Left kidney (tissue), 2 donors: ENCODE data around the gene IL17C. TPM values are rescaled to one million over a fixed set of nuclear protein-coding genes. Genes with fewer than 3 reads are reported as not detected.

Experiments
- DNase-seq: peaks from one replicate; pipeline ENCODE4 v3.0.0-alpha.2; 2013
- polyA plus RNA-seq: library from polyadenylated mRNA; unstranded; fragments of 120-200 nt; gene quantifications from one replicate; pipeline ENCODE4 v1.2.1, GENCODE V29; 2013; ENCODE audit not compliant: insufficient read length

IL17C gene
- polyA plus RNA-seq, 1 donor: 0.13 TPM

DNA sequence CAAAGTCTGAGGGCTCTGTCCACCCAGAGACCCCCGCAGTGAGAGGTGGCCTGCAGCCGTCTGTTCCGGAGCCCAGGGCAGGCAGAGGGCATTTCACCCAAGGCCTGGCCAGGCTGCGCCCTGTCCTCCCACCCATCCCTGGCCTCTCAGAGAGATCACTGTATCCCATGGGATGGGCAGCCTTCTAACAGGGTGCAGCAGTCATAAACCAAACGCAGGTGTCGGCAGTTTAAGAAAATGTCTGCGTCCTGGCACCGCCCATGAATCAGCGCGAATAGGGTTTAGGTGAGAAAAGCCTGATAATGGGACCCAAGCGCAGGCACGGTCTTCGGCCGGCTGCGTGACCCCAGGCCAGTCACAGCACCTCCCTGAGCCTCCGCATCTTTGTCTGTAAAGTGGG lies 7.1 kb downstream of the IL17C start:
- no peak for DNase-seq

DNA sequence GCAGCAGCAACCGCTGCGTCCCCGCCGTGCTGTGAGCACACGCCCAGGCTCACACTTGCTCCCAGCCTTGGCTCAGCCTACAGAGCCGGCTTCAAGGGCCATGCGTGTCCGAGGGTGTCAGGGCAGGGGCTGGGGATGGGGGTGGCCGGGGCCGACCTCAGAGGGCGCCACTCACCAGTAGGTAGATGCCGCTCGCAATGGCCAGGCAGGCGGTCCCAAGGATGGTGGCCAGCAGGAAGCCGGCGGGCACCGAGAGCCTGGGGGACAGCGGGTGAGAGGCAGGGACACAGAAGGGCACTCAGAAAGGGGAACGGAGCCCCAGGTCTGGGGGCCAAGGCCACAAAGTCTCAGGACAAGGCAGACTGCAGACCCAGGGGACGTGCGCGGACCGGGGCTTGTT lies 7.6 kb downstream of the IL17C start:
- DNase-seq: no peak

DNA sequence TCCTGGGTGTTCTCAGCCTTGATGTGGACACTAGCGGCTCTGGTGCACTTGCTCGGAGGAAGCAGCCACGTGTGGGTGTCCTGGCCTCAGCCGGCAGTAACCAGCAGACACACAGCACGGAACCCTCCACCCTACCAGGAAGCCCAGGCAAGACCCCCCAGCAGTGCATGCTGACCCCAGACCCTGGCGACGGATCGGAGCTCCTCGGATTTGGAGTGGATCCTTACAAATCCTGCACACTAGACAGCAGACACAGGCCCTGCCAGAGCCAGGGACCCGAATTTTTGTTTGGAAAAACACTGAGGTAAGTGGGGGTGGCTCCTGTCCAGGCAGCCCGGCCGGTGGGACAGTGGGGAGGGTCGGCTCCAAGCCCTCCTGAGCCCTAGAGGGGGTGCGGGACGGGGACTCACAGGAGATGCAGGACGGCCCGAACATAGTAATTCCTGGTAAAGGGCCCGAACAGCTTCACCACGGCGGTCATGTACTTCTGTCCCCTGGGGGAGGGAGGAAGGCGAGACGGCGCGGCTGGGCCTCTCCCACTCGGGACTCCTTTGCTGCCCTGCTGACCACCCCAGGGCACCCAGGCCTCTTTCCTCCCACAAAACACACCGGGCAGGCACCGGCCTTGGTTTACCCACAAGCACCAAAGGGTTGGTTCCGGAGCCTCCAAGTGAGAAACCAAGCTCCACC lies 8.1 kb downstream of the IL17C start:
- DNase-seq: no peak

DNA sequence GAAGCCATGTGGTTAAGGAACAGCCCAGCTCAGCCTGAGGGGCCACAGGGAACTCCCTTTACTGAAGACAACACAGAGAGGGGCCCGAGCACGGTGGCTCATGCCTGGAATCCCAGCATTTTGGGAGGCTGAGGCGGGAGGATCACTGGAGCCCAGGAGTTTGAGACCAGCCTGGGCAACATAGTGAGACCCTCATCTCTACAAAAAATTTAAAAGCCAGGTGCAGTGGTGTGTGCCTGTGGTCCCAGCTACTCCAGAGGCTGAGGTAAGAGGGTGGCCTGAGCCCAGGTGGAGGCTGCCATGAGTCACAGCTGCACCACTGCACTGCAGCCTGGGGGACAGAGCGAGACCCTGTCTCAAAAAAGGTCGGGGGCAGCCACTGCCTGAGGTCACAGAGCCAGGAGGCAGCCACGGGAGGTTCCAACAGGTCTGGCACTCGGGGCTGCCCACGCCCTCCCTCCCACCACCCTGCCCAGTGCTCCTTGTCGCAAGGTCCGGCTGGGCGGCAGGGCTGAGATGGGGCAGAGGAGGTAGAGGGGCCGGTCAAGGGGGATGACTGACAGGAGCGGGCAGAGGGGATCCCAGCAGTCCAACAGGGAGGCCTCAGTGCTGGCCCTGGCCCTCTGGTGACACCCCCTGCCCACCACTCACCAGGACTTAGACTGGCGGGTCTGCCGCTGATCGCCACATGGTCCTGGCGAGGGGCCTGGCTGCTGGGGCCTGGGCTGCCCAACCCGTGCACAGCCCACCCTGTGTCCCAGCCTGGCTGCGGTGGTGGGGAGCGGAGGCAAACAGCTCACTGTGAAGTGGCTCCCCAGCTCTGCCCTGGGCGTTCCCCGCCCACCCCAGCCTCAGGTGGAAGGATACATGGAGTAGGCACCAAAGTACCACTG lies 9.1 kb downstream of the IL17C start:
- no peak for DNase-seq

DNA sequence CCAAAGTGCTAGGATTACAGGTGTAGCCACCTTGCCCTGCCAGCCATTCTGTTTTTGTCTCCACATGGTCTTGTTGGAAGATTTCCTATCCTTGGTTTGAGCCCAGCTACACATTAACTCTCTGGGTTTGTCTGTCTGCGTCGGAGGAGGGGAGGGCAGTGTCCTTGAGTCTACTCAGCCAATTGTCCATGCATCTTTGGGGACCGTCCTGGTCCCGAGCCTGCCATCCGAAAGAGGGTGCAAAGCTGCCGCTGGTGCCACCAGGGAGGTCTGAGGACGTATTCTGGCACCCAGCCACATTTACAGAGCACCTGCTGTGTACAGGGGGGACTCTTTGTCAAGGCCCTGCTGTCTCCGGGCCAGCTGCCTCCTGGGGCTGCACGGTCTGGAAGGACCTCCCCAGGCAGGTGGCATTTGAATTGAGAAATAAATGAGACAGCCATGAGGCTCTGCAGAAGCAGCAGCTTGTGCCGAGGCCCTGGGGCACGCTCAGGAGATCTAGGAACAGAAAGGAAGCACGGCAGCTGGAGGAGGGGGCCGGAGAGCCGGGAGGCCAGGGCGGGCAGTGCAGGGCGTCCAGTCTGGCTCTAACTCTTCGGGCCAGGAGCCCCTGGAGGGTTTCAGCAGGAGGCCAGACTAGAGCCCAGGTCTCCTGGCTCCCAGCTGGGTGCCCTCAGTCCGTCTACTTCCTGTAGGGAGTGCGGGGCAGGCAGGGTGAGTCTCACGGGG lies 11.0 kb downstream of the IL17C start:
- no peak for DNase-seq

DNA sequence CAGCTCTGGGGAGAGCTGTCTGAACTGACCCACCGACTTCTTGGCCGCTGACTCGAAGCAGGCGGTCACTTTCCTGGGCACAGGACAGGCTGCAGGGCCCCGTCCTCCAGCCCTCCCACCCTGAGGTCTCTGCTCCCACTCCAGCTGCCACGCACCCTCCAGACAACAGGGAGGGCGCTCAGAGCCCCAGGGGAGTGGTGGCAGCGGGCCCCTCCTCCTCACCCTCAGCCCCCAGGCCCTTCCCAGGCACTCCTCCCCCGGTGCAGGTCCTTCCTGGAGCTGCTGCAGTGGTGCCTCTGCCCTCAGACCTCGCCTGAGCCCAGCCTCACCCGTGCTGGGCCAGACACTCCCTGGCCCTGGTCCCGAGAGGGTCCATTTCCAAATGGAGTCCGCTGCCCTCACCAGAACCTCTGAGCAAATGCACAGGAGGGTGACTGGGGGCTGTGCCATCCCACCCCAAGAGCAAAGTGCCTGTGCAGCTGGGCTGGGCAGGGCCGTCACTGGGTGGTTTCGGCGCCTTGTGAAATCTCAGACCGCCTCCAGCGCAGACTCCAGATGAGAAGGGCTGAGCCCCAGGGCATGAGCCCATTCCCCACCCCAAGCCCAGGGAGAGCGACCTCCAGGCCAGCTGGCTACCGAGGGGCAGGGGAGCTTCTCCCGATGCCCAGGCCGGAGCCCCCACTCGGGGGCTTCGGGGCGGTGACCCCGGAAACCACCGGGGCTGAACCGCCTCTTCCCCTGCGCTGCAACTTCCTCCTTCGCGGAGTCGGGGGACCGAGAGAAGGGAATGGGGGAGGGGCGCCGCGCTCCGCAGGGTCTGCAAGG lies 11.8 kb downstream of the IL17C start:
- no peak for DNase-seq

DNA sequence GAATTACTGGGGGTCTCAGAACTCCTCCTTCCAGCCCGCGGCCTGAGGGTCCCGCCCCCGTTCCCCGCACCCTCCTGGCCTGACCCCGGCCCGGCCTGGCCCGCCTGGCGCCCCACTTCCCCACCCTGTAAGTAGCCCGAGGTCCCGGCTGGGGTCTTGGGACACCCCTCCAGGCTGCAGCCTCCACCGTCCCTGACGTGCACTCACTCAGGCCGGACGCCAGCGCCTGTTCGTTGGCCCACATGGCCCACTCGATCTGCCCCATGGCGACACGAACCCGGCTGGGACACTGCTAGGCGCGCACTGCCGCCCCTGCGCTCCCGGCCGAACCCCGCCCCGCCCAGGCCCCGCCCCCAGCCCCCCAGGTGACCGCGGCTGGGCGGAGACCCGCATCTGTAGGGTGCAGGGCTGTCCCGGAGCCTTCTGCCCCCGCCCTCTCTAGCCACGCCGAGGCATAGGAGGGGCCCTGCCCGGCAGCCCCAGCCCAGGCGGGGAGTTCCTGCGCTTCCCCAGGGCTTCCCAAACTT lies 12.4 kb downstream of the IL17C start, which contains the start of gene CYBA:
Gene CYBA (minus strand): TSS at position 305 of the 527 bp plus-strand sequence. CDS start 40 bp downstream, at position 265.
- DNase-seq: peak; percentile 45

DNA sequence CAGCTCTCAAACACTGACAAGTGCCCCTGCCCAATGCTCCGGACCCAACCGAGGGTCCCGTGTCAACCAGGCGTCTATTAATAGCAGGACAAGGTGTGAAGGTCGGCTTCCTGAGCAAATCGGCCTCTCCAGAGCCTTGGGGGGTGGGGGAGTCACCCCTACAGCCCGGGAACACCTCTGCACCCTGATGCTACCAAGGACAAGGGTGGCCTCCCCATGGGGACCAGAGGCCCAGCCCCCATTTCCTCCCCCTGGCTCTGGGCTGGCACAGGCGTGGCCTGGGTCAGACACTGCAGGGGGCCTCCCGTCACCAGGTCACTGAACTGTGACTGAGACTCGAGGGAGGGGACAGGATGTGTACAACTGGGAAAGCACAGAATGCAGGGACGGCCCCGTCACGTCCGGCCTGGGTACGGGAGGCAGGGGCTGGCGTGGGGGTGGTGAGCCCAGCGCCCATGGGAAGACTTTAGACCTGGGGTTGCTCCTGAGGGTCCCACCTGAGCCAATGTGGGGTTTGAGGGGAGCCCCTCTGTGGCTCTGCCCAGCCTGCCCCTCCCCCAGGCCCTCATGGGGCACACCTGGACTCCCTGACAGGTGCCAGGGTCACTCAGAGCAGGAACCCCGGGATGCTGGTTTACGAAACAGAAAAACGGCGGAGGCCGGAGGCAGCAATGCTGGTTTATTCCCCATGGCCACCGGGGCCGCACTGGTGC lies 13.1 kb downstream of the IL17C start:
- DNase-seq: peak; percentile 83

DNA sequence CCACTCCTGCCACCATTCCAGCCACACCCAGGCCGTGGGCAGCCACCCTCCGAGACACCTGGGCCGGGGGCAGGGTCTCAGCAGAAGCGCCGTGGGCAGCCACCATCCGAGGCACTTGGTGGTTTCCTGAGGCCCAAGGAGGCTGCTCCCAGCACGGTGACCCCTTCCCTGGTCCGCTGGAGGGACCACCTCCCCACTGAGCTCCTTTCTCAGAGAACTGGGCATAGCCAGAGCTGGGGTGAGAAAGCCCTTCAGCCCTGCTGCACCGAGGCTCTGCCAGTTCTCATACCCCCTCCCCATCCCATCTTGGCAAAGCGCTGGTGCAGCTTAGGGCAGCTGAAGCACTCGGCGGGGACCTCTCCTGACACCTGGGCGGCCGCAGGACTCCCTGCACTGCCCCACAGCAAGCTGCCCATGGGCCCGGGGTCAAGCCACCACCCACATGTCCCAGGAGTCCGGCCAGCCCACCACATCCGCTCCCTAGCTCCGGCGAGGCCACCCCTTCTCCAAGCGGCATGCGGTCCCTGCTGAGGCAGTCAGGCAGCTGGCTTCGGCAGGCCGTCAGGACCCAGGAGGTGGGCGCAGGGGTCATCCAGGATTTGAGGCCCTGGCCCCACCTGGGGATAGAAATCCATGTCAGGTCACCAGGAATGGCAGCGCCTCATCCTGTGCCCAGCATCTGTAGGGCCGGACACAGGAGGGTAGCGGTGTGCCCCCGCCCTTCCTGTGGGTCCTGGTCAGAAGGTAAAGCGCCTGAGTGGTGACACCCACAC lies 13.8 kb downstream of the IL17C start:
- no peak for DNase-seq

DNA sequence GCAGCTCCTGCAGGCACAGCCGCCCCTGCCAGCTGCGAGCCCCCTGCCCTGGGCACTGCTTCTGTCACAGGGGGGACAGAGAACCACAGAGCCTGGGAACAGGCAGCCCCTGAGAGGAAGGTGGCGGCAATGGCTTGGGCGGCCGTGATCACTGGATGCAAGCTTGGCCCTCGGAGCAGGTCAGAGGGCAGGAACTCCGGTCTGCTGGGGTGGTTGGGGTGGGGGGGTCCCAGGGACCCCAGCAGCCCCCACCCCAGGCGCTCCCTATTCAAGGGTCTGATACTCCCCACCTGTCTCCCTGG lies 14.3 kb downstream of the IL17C start:
- no peak for DNase-seq

DNA sequence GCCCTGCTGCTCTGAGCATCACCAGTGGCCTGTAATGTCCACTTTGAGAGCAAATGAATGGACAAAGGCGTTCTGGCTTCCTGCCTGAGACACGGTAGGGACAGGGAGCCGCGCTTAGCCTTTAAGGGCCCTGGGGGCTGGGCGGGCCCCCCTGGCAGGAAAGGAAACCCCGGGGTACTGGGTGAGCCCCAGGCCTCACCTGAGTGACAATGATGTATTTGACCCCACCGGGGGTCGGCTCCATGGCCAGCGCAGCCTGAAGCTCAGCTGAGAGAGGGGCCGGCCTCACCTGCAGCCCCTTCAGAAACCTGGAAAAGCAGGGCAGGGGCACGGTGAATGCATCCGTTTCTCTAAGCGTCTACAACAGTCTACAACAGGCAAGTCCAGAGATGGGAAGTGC lies 14.7 kb downstream of the IL17C start:
- DNase-seq: no peak

DNA sequence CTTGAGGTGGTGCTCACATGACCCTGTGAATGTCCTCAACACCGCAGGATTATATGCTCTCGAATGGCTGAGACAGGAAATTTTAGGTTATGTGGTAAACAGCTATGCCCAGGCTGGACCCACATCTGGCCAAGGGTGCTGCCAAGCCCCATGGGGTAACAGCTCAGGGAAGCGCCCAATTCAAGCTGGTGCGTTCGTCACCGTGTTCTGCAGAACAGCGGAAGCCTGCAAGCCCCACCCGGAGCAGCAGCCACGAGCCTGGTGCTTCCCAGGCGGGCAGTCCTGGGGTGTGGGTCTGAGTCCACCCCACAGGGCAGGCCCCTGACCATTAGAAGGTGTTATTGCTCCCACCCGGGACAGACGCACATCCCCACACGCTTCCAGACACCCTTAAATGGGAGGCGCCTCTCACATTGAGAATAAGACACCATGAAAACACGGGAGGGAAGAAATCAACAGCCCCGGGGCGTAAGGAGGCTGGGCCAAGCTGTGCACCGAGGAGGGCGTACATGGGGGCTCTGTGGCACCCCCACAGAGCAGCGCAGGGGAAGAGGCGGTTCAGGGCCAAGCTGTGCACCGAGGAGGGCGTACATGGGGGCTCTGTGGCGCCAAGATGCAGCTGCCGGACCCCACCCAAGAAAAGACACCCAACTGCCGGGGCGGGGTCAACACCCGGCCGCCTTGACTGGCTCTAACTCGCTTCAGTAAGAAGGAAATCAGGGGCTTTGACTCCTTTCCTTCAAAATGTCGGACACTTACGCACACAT lies 15.4 kb downstream of the IL17C start:
- no peak for DNase-seq

DNA sequence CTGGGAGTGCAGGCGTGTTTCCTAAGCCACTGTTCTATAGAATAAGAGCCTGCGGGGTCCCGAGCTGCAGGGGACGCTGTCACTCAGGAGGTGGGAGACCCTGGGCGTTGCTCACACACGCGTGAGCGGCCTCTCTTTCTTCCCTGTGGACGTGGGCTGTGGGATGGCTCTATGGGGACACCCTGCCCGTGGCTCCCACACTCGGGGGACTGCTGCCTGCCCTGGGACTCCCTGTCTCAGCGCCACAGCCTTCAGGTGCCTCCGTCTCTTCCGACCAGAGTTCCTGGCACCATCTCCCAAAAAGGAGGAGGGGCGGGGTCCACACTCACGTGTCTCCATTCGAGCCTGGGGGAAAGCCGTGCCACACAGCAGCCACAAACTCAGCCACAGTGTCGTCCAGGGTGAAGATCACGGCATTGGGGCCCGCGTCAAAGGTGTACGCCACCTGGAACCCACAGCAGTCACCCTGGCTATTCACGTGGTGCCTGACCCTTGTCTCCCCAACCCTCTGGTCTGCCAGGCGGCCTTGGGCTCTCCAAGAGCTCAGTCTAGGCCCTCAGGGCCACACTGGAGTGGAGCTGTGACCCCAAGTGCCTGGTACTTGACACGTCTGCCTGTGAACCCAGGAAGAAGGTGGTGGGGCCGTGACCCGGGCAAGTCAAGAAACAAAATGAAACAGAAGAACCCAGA lies 16.1 kb downstream of the IL17C start:
- no peak for DNase-seq

DNA sequence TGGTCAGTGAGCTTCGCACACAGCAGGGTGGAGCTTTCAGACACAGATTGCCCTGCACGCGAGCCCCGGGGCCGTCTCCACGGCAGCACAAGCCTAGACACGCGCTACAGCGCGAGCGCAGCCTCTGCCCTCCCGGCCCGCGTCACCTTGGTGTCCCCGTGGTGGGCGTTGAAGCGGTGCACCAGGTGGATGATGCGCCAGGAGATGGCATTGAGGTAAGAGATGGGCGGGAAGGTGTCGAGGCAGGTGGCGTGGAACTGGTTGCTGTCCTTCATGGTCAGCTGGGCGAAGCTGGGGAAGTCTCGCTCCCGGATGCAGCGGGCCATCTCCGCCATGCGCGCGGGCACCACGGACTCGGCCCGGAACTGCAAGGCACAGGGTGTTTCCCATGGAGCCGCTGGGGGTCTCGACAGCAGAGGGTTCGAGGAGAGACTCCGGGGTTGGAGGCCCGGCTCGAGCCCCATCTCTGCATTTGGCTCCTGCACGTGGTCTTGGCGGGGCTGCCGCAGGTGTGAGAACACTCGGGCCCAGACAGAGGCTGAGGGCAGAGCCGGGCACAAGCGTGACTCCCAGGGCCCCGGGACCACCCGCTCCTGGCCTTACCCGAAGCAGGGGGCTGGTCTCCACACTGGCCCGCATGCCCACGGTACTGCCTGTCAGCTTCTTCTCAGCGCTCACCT lies 16.8 kb downstream of the IL17C start:
- DNase-seq: no peak

DNA sequence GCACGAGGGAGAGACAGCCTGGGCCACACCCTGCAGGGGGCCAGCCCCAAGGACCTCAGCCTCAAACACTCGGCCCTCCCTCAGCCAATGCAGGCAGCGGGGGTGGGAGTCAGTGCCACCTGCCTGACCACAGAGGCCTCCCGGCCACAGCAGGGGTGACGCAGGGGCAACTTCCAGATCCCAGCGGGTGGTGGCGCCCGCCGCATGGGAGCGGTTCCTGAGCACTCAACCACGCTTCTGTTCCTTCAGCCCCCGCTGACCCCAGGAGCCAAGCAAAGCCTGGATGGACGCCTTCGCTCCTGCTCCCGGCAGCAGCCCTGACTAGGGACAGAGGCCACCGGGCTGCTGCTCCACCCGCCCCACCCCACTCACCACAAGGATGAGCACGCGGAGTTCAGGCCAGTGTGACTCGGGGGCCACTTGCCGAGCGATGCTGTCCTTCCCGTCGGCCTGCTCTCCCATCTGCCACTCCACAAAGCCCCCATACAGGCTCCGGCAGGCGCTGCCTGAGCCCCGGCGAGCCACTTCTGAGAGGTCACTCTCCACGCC lies 17.4 kb downstream of the IL17C start:
- no peak for DNase-seq

DNA sequence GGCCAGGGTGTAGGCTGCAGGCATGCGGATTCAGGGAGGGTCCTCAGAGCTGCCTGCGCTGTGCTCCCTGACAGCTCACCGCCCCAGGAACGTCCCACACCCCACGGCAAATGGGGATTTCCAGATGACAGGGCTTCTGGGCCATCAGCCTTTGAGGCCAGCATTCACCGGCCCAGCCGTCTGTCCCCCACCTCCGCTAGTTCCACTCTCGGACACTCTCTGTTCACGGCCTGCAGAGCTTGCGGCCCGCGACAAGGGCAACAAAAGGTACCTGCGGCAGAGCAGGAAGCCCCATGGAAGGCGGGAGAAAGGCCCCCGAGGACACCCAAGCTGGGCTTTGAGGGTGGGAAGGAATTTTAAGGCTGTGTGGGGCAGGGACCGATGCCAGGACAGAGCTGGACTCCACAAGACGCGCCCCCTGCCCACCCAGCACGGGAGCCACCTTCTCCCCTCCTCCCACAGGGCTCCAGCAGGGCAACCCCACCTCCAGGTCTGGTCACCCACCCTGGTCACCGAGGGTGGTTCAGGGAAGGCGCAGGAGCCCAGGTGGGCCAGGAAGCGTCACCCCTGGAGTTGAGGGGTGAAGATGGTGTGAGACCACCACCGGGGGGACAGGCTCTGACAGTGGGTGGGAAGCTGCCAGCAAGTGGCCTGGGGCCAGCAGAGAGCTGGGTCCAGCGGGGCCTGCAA lies 18.1 kb downstream of the IL17C start:
- no peak for DNase-seq

DNA sequence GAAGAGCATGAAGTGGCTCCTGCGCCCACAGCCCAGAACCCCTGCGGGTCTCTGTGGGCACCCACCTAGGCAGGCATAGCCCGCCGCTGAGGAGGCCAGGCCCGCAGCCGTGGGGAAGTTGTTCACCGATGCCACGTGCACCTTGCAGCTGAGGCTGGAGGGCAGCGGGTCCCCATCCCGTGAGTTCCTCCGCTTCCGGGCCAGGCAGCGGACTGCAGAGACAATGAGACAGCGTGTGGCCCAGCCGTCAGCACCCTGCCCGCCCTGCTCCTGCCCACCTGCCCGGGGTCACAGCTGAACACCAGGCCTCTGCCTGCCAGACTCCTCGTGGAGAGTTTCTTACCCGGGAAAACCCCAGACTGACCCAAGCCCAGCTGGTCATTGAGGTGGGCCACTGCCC lies 19.0 kb downstream of the IL17C start:
- DNase-seq: no peak
